K562 (cell line): ENCODE measurements around the gene SRF. TPM values are rescaled to one million over a fixed set of nuclear protein-coding genes. Genes with fewer than 3 reads are reported as not detected.

Experiments
- E2F1 ChIP-seq: sonication (generic); formaldehyde crosslinking; IDR thresholded peaks from 2 replicates; pipeline ENCODE4 v1.8.1; 2023; ENCODE audit warnings: mild to moderate bottlenecking, missing genetic modification reagents, moderate library complexity
- E2F6 ChIP-seq, 2 experiments: IDR thresholded peaks; 2 replicates each; pipeline ENCODE4 v1.6.1; 2011; ENCODE audit warnings: borderline replicate concordance in 1 of 2, control low read depth in 1 of 2, low read depth in 1 of 2, low read length in 1 of 2, mild to moderate bottlenecking in 1 of 2, mixed read lengths in 1 of 2, moderate library complexity in 1 of 2; ENCODE audit not compliant: insufficient read depth in 1 of 2, insufficient read length in 1 of 2, poor library complexity in 1 of 2, severe bottlenecking in 1 of 2; ENCODE audit errors: extremely low read depth in 1 of 2
- FOXK1 ChIP-seq: sonication (generic); formaldehyde crosslinking; IDR thresholded peaks from 2 replicates; pipeline ENCODE4 v1.8.0; 2022; ENCODE audit warnings: missing genetic modification reagents, mild to moderate bottlenecking, borderline replicate concordance
- RCOR1 ChIP-seq, 2 experiments: IDR thresholded peaks; 2 replicates each; pipeline ENCODE4 v1.6.1; 2012; ENCODE audit warnings: low read depth in 2 of 2, low read length in 2 of 2, borderline replicate concordance in 1 of 2, improper control_type of control experiment in 1 of 2
- SRSF9 ChIP-seq: fragments of 200-400 bp; formaldehyde crosslinking; IDR thresholded peaks from 2 replicates; pipeline ENCODE4 v1.6.1; 2017; ENCODE audit warnings: low read depth, low read length, borderline replicate concordance
- ZEB2 ChIP-seq: fragments of 450-650 bp; IDR thresholded peaks from 2 replicates; pipeline ENCODE4 v1.6.1; 2016
- ZNF583 ChIP-seq: fragments of 250-450 bp; sonication (Bioruptor Pico); IDR thresholded peaks from 2 replicates; pipeline ENCODE4 v1.4.0; 2020
- polyA plus RNA-seq, 8 experiments: library from polyadenylated mRNA; depleted of rRNA in 4 of 8; stranded (reverse) in 5 of 8; unstranded in 3 of 8; fragments of >200 nt; fragmentation: Nextera tagmentation in 2 of 8; fragmentation: Illumina TruSeq in 1 of 8; extraction: Ambion mirVana in 2 of 8; extraction: Trizol in 1 of 8; gene quantifications; 2 replicates each; pipeline versions ENCODE4 v1.2.1 to v1.2.3, GENCODE V29; 2011 to 2014; ENCODE audit warnings: inconsistent platforms in 1 of 8, missing spikeins in 1 of 8
- total RNA-seq, 7 experiments: library from RNA; depleted of rRNA in 6 of 7; stranded (reverse); fragments of >200 nt in 6 of 7; fragmentation: Illumina TruSeq in 2 of 7; extraction: Trizol in 2 of 7; gene quantifications; 2 replicates each; pipeline versions ENCODE4 v1.2.1 to v1.2.3, GENCODE V29; 2011 to 2021; ENCODE audit warnings: low replicate concordance in 1 of 7
- TF ChIP-seq, protein P1 (sequence below): IDR thresholded peaks from 2 replicates; pipeline ENCODE4 v1.6.1; 2014; ENCODE audit warnings: antibody characterized with exemption
- TF ChIP-seq, protein P2 (sequence below): fragments of 200-600 bp; sonication (generic); IDR thresholded peaks from one replicate; pipeline ENCODE4 v1.6.1; 2012; ENCODE audit warnings: mild to moderate bottlenecking, low read depth, low read length, inconsistent platforms
- TF ChIP-seq, protein P3 (sequence below): sonication (generic); formaldehyde crosslinking; IDR thresholded peaks from 2 replicates; pipeline ENCODE4 v1.8.1; 2022; ENCODE audit warnings: missing genetic modification reagents

The SRF gene
- total and polyA plus RNA-seq, 9 of the 15 experiments (the other 6 are each of a cell fraction or from before 2014, with no cell fraction given) = 2.5 to 37.0 (median 24.6) TPM

GRCh38 chr6:43170417-43170930 lies 595 bp upstream of the SRF start (continued):
- no peak for TF ChIP-seq FOXK1 (CRISPR knock-in tag)
- TF ChIP-seq, protein P1, sequence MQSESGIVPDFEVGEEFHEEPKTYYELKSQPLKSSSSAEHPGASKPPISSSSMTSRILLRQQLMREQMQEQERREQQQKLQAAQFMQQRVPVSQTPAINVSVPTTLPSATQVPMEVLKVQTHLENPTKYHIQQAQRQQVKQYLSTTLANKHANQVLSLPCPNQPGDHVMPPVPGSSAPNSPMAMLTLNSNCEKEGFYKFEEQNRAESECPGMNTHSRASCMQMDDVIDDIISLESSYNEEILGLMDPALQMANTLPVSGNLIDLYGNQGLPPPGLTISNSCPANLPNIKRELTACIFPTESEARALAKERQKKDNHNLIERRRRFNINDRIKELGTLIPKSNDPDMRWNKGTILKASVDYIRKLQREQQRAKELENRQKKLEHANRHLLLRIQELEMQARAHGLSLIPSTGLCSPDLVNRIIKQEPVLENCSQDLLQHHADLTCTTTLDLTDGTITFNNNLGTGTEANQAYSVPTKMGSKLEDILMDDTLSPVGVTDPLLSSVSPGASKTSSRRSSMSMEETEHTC = no peak
- TF ChIP-seq, protein P2, sequence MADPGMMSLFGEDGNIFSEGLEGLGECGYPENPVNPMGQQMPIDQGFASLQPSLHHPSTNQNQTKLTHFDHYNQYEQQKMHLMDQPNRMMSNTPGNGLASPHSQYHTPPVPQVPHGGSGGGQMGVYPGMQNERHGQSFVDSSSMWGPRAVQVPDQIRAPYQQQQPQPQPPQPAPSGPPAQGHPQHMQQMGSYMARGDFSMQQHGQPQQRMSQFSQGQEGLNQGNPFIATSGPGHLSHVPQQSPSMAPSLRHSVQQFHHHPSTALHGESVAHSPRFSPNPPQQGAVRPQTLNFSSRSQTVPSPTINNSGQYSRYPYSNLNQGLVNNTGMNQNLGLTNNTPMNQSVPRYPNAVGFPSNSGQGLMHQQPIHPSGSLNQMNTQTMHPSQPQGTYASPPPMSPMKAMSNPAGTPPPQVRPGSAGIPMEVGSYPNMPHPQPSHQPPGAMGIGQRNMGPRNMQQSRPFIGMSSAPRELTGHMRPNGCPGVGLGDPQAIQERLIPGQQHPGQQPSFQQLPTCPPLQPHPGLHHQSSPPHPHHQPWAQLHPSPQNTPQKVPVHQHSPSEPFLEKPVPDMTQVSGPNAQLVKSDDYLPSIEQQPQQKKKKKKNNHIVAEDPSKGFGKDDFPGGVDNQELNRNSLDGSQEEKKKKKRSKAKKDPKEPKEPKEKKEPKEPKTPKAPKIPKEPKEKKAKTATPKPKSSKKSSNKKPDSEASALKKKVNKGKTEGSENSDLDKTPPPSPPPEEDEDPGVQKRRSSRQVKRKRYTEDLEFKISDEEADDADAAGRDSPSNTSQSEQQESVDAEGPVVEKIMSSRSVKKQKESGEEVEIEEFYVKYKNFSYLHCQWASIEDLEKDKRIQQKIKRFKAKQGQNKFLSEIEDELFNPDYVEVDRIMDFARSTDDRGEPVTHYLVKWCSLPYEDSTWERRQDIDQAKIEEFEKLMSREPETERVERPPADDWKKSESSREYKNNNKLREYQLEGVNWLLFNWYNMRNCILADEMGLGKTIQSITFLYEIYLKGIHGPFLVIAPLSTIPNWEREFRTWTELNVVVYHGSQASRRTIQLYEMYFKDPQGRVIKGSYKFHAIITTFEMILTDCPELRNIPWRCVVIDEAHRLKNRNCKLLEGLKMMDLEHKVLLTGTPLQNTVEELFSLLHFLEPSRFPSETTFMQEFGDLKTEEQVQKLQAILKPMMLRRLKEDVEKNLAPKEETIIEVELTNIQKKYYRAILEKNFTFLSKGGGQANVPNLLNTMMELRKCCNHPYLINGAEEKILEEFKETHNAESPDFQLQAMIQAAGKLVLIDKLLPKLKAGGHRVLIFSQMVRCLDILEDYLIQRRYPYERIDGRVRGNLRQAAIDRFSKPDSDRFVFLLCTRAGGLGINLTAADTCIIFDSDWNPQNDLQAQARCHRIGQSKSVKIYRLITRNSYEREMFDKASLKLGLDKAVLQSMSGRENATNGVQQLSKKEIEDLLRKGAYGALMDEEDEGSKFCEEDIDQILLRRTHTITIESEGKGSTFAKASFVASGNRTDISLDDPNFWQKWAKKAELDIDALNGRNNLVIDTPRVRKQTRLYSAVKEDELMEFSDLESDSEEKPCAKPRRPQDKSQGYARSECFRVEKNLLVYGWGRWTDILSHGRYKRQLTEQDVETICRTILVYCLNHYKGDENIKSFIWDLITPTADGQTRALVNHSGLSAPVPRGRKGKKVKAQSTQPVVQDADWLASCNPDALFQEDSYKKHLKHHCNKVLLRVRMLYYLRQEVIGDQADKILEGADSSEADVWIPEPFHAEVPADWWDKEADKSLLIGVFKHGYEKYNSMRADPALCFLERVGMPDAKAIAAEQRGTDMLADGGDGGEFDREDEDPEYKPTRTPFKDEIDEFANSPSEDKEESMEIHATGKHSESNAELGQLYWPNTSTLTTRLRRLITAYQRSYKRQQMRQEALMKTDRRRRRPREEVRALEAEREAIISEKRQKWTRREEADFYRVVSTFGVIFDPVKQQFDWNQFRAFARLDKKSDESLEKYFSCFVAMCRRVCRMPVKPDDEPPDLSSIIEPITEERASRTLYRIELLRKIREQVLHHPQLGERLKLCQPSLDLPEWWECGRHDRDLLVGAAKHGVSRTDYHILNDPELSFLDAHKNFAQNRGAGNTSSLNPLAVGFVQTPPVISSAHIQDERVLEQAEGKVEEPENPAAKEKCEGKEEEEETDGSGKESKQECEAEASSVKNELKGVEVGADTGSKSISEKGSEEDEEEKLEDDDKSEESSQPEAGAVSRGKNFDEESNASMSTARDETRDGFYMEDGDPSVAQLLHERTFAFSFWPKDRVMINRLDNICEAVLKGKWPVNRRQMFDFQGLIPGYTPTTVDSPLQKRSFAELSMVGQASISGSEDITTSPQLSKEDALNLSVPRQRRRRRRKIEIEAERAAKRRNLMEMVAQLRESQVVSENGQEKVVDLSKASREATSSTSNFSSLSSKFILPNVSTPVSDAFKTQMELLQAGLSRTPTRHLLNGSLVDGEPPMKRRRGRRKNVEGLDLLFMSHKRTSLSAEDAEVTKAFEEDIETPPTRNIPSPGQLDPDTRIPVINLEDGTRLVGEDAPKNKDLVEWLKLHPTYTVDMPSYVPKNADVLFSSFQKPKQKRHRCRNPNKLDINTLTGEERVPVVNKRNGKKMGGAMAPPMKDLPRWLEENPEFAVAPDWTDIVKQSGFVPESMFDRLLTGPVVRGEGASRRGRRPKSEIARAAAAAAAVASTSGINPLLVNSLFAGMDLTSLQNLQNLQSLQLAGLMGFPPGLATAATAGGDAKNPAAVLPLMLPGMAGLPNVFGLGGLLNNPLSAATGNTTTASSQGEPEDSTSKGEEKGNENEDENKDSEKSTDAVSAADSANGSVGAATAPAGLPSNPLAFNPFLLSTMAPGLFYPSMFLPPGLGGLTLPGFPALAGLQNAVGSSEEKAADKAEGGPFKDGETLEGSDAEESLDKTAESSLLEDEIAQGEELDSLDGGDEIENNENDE = no peak
- no peak for TF ChIP-seq ZEB2
- TF ChIP-seq E2F6 (IDR thresholded peaks at IDR 0.05; ENCODE audit: borderline replicate concordance in 1 of 2, extremely low read depth in 1 of 2, insufficient read depth in 1 of 2, insufficient read length in 1 of 2, low read depth in 1 of 2, low read length in 1 of 2, poor library complexity in 1 of 2, severe bottlenecking in 1 of 2) = peak; percentile 80 to 83
- peak; percentile 72 for TF ChIP-seq E2F1 (CRISPR knock-in tag)
- no peak for TF ChIP-seq ZNF583
- no peak for TF ChIP-seq RCOR1 (IDR thresholded peaks at IDR 0.05; ENCODE audit: borderline replicate concordance in 1 of 2, low read depth in 2 of 2, low read length in 2 of 2)
- TF ChIP-seq SRSF9 = no peak
- TF ChIP-seq, protein P3, sequence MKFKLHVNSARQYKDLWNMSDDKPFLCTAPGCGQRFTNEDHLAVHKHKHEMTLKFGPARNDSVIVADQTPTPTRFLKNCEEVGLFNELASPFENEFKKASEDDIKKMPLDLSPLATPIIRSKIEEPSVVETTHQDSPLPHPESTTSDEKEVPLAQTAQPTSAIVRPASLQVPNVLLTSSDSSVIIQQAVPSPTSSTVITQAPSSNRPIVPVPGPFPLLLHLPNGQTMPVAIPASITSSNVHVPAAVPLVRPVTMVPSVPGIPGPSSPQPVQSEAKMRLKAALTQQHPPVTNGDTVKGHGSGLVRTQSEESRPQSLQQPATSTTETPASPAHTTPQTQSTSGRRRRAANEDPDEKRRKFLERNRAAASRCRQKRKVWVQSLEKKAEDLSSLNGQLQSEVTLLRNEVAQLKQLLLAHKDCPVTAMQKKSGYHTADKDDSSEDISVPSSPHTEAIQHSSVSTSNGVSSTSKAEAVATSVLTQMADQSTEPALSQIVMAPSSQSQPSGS (CRISPR knock-in tag) = no peak
